BLaER1 (cell line): ENCODE results near the gene HAL.

Experiments used
- H3K27ac ChIP-seq: shearing (Covaris generic); formaldehyde crosslinking; 2 replicates; pipeline ENCODE4 v1.8.1; 2022
- H3K27me3 ChIP-seq: shearing (Covaris generic); formaldehyde crosslinking; 2 replicates; pipeline ENCODE4 v1.8.1; 2022
- H3K36me3 ChIP-seq: shearing (Covaris generic); formaldehyde crosslinking; 2 replicates; pipeline ENCODE4 v1.8.1; 2022
- H3K4me1 ChIP-seq: shearing (Covaris generic); formaldehyde crosslinking; 2 replicates; pipeline ENCODE4 v1.8.1; 2022
- H3K4me2 ChIP-seq: shearing (Covaris generic); formaldehyde crosslinking; 2 replicates; pipeline ENCODE4 v1.8.1; 2022
- H3K4me3 ChIP-seq: shearing (Covaris generic); formaldehyde crosslinking; 2 replicates; pipeline ENCODE4 v1.8.1; 2022
- H3K9ac ChIP-seq: shearing (Covaris generic); formaldehyde crosslinking; 2 replicates; pipeline ENCODE4 v1.8.1; 2022
- H3K9me3 ChIP-seq: shearing (Covaris generic); formaldehyde crosslinking; 2 replicates; pipeline ENCODE4 v1.8.1; 2022
- H4K20me1 ChIP-seq: shearing (Covaris generic); formaldehyde crosslinking; 2 replicates; pipeline ENCODE4 v1.8.1; 2022
- Cebpa-rat ChIP-seq: shearing (Covaris generic); IDR thresholded peaks from 2 replicates; pipeline ENCODE4 v1.8.1; 2022

HAL gene

GRCh38 chr12:96015672-96016071 is 19.5 kb upstream of the HAL start:
- Histone ChIP-seq H3K4me3 (no peak overlapping the region), H3K36me3 (peaks cover 69% of the 10 kb centered on the region), H3K27me3 (no peaks in the 10 kb centered on the region), H3K9ac (no peak overlapping the region), H3K9me3 (no peaks in the 10 kb centered on the region), H3K27ac (no peak overlapping the region), H4K20me1 (no peaks in the 10 kb centered on the region), H3K4me1 (peaks cover 8% of the 10 kb centered on the region; the same call in 1 of the 2 replicates), H3K4me2 (no peak overlapping the region)
- TF ChIP-seq Cebpa-rat, result no peak

- H3K4me2 ChIP-seq, result no peak overlapping the region
- no peaks in the 10 kb centered on the region for H3K9me3 ChIP-seq
- H3K27me3 ChIP-seq, result no peaks in the 10 kb centered on the region
- H3K9ac ChIP-seq, result no peak overlapping the region
- no peak overlapping the region for H3K4me3 ChIP-seq
- no peak overlapping the region for H3K27ac ChIP-seq
- H3K4me1 ChIP-seq, result peaks cover 2% of the 10 kb centered on the region; the same call in 1 of the 2 replicates
- no peak for TF ChIP-seq Cebpa-rat
- no peaks in the 10 kb centered on the region for H4K20me1 ChIP-seq
- peaks cover 75% of the 10 kb centered on the region for H3K36me3 ChIP-seq
Measured at GRCh38 chr12:96014943-96015599, 18.9 kb upstream of the HAL start.

DNA sequence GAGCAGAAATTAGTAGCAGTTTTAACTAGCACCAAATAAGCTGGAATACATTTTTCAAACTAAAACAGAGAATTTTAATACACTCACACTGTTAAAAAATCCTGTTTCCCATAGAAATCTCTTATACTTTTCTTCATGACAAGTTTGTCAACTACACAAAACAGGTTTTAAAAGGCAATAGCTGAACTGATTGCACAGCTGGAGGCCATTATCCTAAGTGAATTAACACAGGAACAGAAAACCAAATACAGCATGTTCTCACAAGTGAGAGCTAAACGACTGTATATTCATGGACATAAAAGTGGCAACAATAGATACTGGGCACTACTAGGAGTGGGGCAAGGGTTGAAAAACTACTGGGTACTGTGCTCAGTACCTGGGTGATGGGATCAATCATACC is 11.6 kb upstream of the HAL start:
- Histone ChIP-seq H3K4me3 (no peak overlapping the region), H3K27me3 (no peaks in the 10 kb centered on the region), H3K36me3 (peaks cover 78% of the 10 kb centered on the region), H3K27ac (no peak overlapping the region), H3K4me2 (no peak overlapping the region), H3K4me1 (no peaks in the 10 kb centered on the region), H3K9ac (no peak overlapping the region), H4K20me1 (no peaks in the 10 kb centered on the region), H3K9me3 (no peaks in the 10 kb centered on the region)
- no peak for TF ChIP-seq Cebpa-rat

DNA sequence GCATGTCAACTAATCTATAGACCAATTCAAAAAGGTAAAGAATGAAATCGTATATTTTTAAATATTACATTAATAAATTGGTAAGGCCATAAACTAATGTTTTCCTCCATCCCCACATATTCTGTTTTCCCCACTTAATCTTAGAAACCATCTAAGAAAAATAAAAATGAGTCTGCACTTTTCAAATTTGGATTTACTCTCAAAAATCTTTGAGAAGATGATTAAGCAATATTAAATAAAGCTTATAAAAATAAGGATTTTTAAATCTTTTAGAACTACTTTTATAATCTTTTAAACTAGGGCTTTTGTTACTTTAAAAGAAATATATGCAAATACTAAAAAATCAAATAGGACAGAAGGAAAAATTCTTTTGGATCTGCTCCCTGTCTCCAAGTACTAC is 10.6 kb upstream of the HAL start:
- no peak overlapping the region for H3K27ac ChIP-seq
- TF ChIP-seq Cebpa-rat, result no peak
- no peaks in the 10 kb centered on the region for H3K9me3 ChIP-seq
- peaks cover 72% of the 10 kb centered on the region for H3K36me3 ChIP-seq
- H4K20me1 ChIP-seq, result no peaks in the 10 kb centered on the region
- no peak overlapping the region for H3K9ac ChIP-seq
- H3K4me3 ChIP-seq, result no peak overlapping the region
- no peaks in the 10 kb centered on the region for H3K4me1 ChIP-seq
- no peak overlapping the region for H3K4me2 ChIP-seq
- H3K27me3 ChIP-seq, result no peaks in the 10 kb centered on the region

GRCh38 chr12:96000858-96001257 is 4.7 kb upstream of the HAL start:
- Histone ChIP-seq H4K20me1 (no peaks in the 10 kb centered on the region), H3K9ac (no peak overlapping the region), H3K27ac (no peak overlapping the region), H3K4me3 (no peak overlapping the region), H3K9me3 (no peaks in the 10 kb centered on the region), H3K4me1 (peaks cover 7% of the 10 kb centered on the region; the same call in 1 of the 2 replicates), H3K36me3 (peaks cover 49% of the 10 kb centered on the region), H3K27me3 (no peaks in the 10 kb centered on the region), H3K4me2 (no peak overlapping the region)
- TF ChIP-seq Cebpa-rat, result no peak

- H3K36me3 ChIP-seq, result peaks cover 35% of the 10 kb centered on the region
- no peak overlapping the region for H3K27ac ChIP-seq
- no peak for TF ChIP-seq Cebpa-rat
Measured at GRCh38 chr12:95999484-95999883, 3.3 kb upstream of the HAL start.

GRCh38 chr12:95998611-95999286 is 2.6 kb upstream of the HAL start:
- no peaks in the 10 kb centered on the region for H3K27me3 ChIP-seq
- H3K36me3 ChIP-seq, result peaks cover 30% of the 10 kb centered on the region
- no peaks in the 10 kb centered on the region for H4K20me1 ChIP-seq
- peaks cover 7% of the 10 kb centered on the region; the same call in 1 of the 2 replicates for H3K4me1 ChIP-seq
- H3K27ac ChIP-seq, result no peak overlapping the region
- no peaks in the 10 kb centered on the region for H3K9me3 ChIP-seq
- no peak for TF ChIP-seq Cebpa-rat
- H3K9ac ChIP-seq, result no peak overlapping the region
- no peak overlapping the region for H3K4me2 ChIP-seq
- H3K4me3 ChIP-seq, result no peak overlapping the region

More at GRCh38 chr12:95999484-95999883, 3.3 kb upstream of the HAL start:
- Histone ChIP-seq H3K4me3 (no peak overlapping the region), H3K4me2 (no peak overlapping the region), H3K9me3 (no peaks in the 10 kb centered on the region), H3K9ac (no peak overlapping the region), H3K4me1 (peaks cover 7% of the 10 kb centered on the region; the same call in 1 of the 2 replicates), H3K27me3 (no peaks in the 10 kb centered on the region), H4K20me1 (no peaks in the 10 kb centered on the region)

- Histone ChIP-seq H4K20me1 (no peaks in the 10 kb centered on the region), H3K4me3 (no peak overlapping the region), H3K36me3 (peaks cover 25% of the 10 kb centered on the region), H3K27ac (no peak overlapping the region), H3K9me3 (no peaks in the 10 kb centered on the region), H3K4me1 (peaks cover 7% of the 10 kb centered on the region; the same call in 1 of the 2 replicates), H3K9ac (no peak overlapping the region), H3K4me2 (no peak overlapping the region), H3K27me3 (no peaks in the 10 kb centered on the region)
- TF ChIP-seq Cebpa-rat, result no peak
Measured at GRCh38 chr12:95997911-95998510, 1.9 kb upstream of the HAL start.

DNA sequence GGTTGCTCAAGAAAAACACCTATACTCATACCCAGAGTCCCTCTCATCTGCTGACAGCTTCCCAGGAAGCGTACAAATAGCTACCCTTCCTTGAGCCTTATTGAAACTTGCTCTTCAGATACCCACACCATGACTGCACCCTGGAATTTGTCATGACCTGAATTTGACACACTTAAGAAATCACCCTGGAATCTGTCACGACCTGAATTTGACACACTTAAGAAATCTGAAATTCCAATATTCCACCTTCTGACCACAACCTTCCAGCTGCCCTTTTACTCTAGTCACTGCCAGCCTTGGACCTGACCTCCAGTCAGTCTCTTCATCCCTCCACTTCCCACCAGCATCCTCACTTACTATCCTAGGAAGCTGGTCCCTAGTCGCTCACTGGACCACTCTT is 1.1 kb upstream of the HAL start:
- no peak overlapping the region for H3K27ac ChIP-seq
- H3K9ac ChIP-seq, result no peak overlapping the region
- H3K27me3 ChIP-seq, result no peaks in the 10 kb centered on the region
- no peak for TF ChIP-seq Cebpa-rat
- no peaks in the 10 kb centered on the region for H3K9me3 ChIP-seq
- peaks cover 19% of the 10 kb centered on the region for H3K36me3 ChIP-seq
- H4K20me1 ChIP-seq, result no peaks in the 10 kb centered on the region
- peaks cover 7% of the 10 kb centered on the region; the same call in 1 of the 2 replicates for H3K4me1 ChIP-seq
- H3K4me2 ChIP-seq, result no peak overlapping the region
- H3K4me3 ChIP-seq, result no peak overlapping the region
